Memory B cell (primary cell): ENCODE results near the gene CORO6.

Experiments
- ATAC-seq: fragments of 150-1000 bp; cut with Tn5 transposase; 2 replicates; pipeline ENCODE4 v1.10.0; 2021; ENCODE audit warnings: low read depth, mild to moderate bottlenecking, moderate library complexity
- DNase-seq, 2 donors: peaks; one replicate each; pipeline ENCODE4 v3.0.0; 2022; ENCODE audit warnings: low spot score in 2 of 2
- H3K27ac Mint-ChIP-seq: one replicate; pipeline ENCODE4 v1.8.0; 2022; ENCODE audit warnings: mild to moderate bottlenecking, moderate library complexity, mixed read lengths
- H3K27me3 Mint-ChIP-seq: one replicate; pipeline ENCODE4 v1.8.0; 2022; ENCODE audit warnings: mixed read lengths
- H3K36me3 Mint-ChIP-seq: one replicate; pipeline ENCODE4 v1.8.0; 2022; ENCODE audit warnings: mild to moderate bottlenecking, mixed read lengths
- H3K4me1 Mint-ChIP-seq: one replicate; pipeline ENCODE4 v1.8.0; 2022; ENCODE audit warnings: mixed read lengths
- H3K4me3 Mint-ChIP-seq: one replicate; pipeline ENCODE4 v1.8.0; 2022; ENCODE audit warnings: mild to moderate bottlenecking, moderate library complexity, mixed read lengths
- H3K9me3 Mint-ChIP-seq: one replicate; pipeline ENCODE4 v1.8.0; 2022; ENCODE audit warnings: mixed read lengths

The CORO6 gene

DNA sequence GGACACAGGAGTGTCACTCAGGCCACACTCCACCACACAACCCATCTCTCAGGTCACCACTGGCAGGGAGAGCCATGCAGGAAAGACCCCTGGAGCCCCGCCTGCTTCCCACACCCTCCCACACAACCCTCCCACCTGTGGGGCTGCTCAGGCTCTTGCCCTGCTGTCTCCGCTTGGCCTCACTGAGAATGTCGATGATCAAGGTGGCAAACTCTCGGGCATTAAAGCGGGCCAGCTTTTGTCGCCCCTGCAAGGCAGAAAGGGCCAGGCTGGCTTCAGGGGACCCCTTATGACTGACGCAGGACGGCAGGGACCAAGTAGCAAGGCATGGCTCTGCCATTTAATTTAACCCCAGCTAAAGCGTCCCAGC, 45.7 kb downstream of the CORO6 start:
- no peak overlapping the region for H3K4me3 Mint-ChIP-seq
- peaks cover 13% of the 10 kb centered on the region for H3K4me1 Mint-ChIP-seq
- no peak overlapping the region for H3K27ac Mint-ChIP-seq
- ATAC-seq (no peak), DNase-seq (no peak)
- no peaks in the 10 kb centered on the region for H3K9me3 Mint-ChIP-seq
- no peaks in the 10 kb centered on the region for H3K27me3 Mint-ChIP-seq
- H3K36me3 Mint-ChIP-seq: peaks cover 11% of the 10 kb centered on the region

DNA sequence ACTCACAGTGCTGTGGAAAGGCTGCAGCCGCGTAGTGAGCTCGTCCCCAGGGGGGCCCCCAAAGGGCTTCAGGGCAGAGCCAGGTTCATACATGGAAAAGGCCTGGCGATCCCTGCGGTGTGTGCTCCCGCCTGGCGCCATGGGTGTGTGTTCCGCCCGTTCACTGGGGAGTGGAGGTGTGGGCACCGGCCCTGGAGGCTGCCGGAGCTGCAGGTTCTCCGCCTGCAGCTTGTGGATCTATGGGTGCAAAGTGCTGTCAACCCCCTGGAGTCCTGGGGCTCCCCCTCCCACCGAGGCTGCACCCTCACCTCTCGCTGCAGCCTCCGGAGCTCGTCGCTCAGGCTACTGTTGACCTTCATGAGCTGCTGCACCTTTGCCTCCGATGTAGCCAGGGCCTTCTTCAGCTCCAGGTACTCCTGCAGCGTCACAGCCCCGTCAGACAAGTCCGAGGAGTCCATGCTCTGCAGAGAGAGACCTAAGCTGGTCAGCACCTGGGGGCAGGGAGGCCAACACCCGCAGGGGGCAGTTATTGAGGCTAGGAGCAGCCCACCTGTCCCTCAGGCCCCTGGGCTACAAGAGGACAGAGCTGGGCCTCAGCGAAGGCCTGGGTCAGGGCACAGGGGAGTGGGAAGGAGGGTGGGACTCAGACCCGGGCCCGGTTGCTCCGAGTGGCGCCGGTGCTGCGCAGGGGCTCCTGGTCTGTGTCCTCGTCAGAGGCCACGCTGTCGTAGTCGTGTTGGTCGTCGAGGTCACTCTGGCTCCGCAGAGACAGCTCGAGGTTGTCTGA, 46.3 kb downstream of the CORO6 start:
- H3K27me3 Mint-ChIP-seq: no peaks in the 10 kb centered on the region
- H3K27ac Mint-ChIP-seq: no peak overlapping the region
- H3K9me3 Mint-ChIP-seq: no peaks in the 10 kb centered on the region
- DNase-seq (no peak), ATAC-seq (no peak)
- peaks cover 13% of the 10 kb centered on the region for H3K4me1 Mint-ChIP-seq
- peaks cover 11% of the 10 kb centered on the region for H3K36me3 Mint-ChIP-seq
- H3K4me3 Mint-ChIP-seq: no peak overlapping the region

GRCh38 chr17:29575511-29576213, 47.0 kb downstream of the CORO6 start:
- Mint-ChIP-seq H3K36me3 (peaks cover 11% of the 10 kb centered on the region), H3K4me1 (peaks cover 18% of the 10 kb centered on the region), H3K4me3 (no peak overlapping the region), H3K27ac (no peak overlapping the region), H3K9me3 (no peaks in the 10 kb centered on the region), H3K27me3 (no peaks in the 10 kb centered on the region)
- DNase-seq (no peak), ATAC-seq (no peak)

DNA sequence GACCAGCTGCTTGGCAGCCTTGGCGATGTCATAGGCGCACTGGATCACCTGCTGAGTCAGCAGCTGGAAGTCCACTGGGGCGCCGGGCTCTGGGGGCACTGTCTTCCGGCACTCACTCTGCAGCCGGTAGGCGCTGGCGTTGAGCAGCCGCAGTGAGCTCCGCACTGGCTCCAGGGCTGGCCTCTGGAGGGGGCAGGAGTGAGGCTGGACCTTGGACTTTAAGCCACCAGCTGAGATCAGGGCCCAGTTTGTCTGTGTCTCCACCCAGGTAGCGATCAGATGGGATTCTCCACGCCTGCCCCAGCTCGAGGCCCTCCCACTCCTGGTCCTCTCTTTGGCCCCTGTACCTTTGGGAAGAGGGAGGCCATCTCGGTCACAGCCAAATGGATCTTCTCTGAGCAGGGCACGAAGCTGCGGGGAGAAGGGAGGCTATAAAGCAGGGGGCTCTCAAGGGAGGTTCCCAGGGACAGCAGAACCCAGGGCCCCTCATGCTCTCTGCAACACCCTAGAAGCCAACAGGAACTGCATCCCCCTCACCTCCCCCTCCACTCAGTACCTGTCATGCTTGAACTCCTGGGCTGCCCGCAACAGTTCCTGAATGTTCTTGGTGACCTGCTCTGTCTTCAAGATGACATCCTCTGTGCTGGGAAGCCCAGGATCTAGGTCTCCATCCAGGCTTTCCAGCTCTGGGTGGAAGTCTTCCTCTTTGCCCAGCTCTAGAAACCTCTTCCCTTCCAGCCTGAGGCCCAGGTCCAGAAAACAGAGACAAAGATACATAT, 47.8 kb downstream of the CORO6 start:
- Mint-ChIP-seq H3K36me3 (peaks cover 10% of the 10 kb centered on the region), H3K9me3 (no peaks in the 10 kb centered on the region), H3K4me3 (no peak overlapping the region), H3K27ac (no peak overlapping the region), H3K4me1 (peaks cover 16% of the 10 kb centered on the region), H3K27me3 (no peaks in the 10 kb centered on the region)
- DNase-seq (no peak), ATAC-seq (no peak)

DNA sequence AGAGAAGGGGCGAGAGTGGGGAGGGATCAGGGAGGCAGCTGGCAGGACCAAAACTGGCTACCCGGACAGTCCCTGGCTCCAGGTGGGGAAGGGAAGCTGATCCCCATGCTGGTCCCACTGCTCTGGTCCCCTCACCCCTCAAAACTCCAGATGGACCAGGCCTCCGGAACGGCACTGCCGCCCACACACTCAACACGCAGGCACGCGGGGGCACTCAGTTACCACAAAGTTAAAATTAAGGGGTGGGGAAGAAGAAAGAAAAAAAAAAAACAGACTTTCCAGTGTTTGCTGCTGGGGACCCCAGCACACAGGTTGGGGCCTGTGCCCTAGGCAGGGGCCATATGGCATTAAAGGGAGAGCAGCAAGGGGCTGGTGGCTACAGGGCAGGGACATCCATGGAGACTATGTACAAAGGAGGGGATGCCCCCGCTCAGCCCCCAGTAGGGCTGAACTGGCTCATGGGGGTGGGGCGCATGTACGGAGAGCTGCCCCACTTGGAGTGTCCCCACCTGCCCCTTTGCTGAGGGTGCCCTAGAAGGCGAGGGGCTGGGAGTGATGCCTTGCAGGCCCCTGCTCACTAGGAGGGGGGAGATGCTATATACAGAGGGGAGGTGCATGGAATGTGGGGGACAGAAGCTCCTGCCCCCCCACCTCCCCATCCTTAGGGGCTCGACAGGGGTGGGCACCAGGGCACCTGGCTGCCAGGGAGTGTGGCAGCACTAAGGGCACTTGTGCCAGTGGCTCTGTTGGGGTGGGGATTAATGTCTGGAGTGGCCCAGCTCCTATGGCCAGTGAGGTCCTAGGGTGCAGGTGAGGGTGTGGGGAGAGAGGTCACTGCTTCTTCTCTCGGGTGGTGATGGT, 48.6 kb downstream of the CORO6 start:
- peaks cover 19% of the 10 kb centered on the region for H3K4me1 Mint-ChIP-seq
- H3K36me3 Mint-ChIP-seq: peaks cover 8% of the 10 kb centered on the region
- no peak for ATAC-seq
- DNase-seq: no peak
- no peak overlapping the region for H3K4me3 Mint-ChIP-seq
- H3K9me3 Mint-ChIP-seq: no peaks in the 10 kb centered on the region
- H3K27me3 Mint-ChIP-seq: no peaks in the 10 kb centered on the region
- no peak overlapping the region for H3K27ac Mint-ChIP-seq

GRCh38 chr17:29573558-29573869, 49.2 kb downstream of the CORO6 start:
- Mint-ChIP-seq H3K36me3 (peaks cover 8% of the 10 kb centered on the region), H3K9me3 (no peaks in the 10 kb centered on the region), H3K27me3 (no peaks in the 10 kb centered on the region), H3K27ac (no peak overlapping the region), H3K4me3 (no peak overlapping the region), H3K4me1 (peaks cover 21% of the 10 kb centered on the region)
- no peak for DNase-seq
- no peak for ATAC-seq

DNA sequence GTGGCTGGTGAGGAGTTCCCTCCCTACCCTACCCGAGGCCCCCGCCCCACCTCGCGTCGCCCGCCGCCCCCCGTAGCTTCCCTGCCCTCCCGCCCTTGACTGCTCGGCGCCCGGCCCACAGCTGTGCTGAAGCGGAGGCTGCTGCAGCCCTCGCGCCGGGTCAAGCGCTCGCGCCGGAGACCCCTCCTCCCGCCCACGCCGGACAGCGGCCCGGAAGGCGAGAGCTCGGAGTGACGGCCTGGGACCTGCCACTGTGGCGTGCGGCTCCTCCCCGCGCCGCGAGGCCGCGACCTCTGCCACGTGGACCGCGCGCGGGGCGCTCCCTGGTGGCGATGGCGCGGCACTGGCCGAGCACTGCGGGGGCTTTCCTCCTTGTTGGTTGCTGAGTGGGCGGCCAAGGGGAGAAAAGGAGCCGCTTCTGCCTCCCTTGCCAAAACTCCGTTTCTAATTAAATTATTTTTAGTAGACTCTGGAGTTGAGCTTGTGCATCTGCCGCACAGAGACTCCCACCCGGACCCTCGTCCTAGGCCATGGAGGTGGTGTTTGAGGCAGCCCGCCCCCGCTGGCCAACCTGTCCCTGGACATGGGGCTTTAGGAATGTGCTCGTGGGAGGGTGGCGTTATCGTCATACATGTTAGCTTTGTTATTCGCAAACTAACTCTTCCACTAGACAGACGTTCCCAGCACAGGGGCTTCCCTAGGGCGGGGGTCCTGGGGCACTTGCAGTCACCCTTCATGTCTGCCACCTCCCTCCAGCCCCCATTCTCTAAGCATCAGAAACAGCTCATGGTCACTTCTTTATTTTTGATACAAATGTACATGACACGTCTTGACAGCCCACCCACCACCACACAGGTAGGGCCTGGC, 49.8 kb downstream of the CORO6 start:
- Mint-ChIP-seq H3K4me1 (peaks cover 19% of the 10 kb centered on the region), H3K27ac (no peak overlapping the region), H3K9me3 (no peaks in the 10 kb centered on the region), H3K27me3 (no peaks in the 10 kb centered on the region), H3K4me3 (peak overlapping the region; percentile 11), H3K36me3 (peaks cover 5% of the 10 kb centered on the region)
- ATAC-seq (peak; percentile 65), DNase-seq (peak; percentile 74 to 78)

DNA sequence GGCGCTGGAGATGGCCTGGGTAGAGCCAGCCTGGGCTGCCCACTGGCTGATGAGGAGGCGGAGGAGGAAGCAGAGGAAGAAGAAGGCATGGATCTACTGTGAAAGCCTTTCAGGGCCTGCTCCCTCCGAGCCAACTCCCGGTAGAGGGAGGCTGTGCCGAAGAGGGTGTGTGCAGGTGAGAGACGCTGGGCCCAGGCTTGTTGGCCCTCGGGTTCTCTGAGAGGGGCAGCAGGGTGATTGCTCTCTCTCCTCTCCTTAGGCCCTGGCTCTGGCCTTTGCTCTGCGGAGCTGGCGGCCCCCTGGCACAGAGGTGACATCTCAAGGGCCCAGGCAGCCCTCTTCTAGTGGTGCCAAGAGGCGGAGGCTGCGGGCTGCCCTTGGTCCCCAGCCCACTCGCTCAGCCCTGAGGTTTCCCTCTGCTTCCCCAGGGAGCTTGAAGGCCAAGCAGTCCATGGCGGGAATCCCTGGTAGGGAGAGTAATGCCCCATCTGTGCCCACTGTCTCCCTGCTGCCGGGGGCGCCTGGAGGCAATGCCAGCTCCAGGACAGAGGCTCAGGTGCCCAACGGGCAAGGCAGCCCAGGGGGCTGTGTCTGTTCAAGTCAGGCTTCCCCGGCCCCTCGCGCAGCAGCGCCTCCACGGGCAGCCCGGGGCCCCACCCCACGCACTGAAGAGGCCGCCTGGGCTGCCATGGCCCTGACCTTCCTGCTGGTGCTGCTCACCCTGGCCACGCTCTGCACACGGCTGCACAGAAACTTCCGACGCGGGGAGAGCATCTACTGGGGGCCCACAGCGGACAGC, 50.6 kb downstream of the CORO6 start:
- DNase-seq (no peak), ATAC-seq (no peak)
- Mint-ChIP-seq H3K27ac (no peak overlapping the region), H3K27me3 (no peaks in the 10 kb centered on the region), H3K36me3 (peaks cover 5% of the 10 kb centered on the region), H3K4me1 (peaks cover 19% of the 10 kb centered on the region), H3K9me3 (no peaks in the 10 kb centered on the region), H3K4me3 (no peak overlapping the region)

DNA sequence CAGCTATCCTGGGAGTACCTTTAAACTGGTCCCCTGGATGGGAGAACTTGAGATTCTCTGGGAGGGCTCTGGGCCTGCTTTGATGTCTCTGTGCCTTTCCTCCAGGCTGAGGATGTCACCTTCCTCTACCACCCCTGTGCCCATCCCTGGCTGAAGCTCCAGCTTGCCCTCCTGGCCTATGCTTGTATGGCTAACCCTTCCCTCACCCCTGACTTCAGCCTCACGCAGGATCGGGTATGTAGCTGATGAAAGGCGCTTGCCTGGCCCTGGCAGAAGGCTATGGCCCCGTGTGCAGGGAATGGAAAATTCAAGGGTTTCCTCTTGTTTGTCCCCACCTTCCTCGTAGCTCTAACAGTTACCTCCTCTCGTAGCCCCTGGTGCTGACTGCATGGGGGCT, 51.2 kb downstream of the CORO6 start:
- H3K9me3 Mint-ChIP-seq: no peaks in the 10 kb centered on the region
- ATAC-seq (no peak), DNase-seq (no peak)
- H3K4me3 Mint-ChIP-seq: no peak overlapping the region
- H3K4me1 Mint-ChIP-seq: peaks cover 19% of the 10 kb centered on the region
- H3K27me3 Mint-ChIP-seq: no peaks in the 10 kb centered on the region
- H3K36me3 Mint-ChIP-seq: peaks cover 5% of the 10 kb centered on the region
- H3K27ac Mint-ChIP-seq: no peak overlapping the region

GRCh38 chr17:29570521-29570920, 52.2 kb downstream of the CORO6 start:
- ATAC-seq: no peak
- Mint-ChIP-seq H3K4me3 (peak overlapping the region; percentile 66), H3K27me3 (no peaks in the 10 kb centered on the region), H3K4me1 (peaks cover 20% of the 10 kb centered on the region), H3K9me3 (no peaks in the 10 kb centered on the region), H3K27ac (peak overlapping the region; percentile 15), H3K36me3 (peaks cover 5% of the 10 kb centered on the region)
- no peak for DNase-seq

DNA sequence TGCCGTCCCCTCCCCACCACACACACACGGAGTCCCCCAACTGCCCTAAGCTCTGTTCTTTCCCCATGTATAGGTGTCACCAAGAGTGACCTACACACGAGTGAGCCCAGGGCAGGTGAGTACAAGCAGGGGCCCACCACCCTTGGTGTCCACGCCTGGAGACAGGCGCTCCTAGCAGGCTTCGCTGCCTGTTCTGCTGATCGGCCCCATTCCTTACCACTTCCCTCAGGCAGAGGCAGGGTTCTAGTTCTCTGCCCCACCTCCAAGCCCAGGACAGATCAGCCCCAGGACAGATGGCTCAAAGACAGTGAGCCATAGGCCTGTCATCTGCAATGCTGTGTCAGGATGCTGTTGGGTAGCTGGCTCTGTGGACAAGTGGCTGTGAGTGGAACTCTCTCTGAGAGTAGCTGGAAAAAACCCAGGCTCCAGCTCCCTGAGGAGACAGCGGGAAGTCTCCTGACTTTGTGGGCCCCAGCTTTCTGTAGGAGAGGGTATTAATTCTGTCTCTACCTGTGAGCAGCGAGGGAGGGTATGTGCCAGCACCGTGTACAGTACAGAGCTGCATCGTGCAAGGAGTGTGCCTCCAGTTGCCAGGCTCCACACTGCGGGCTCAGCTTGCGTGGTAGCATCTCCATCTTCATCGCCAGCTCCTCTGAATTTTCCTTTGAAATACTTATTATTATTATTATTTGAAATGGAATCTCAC, 53.3 kb downstream of the CORO6 start:
- H3K36me3 Mint-ChIP-seq: peaks cover 2% of the 10 kb centered on the region
- peak overlapping the region; percentile 79 for H3K4me3 Mint-ChIP-seq
- H3K27me3 Mint-ChIP-seq: no peaks in the 10 kb centered on the region
- ATAC-seq (no peak), DNase-seq (peak in 1 of 2 donors; percentile 16)
- H3K9me3 Mint-ChIP-seq: no peaks in the 10 kb centered on the region
- peak overlapping the region; percentile 91 for H3K27ac Mint-ChIP-seq
- peaks cover 15% of the 10 kb centered on the region for H3K4me1 Mint-ChIP-seq
